ENCODE measurements around the gene UPK3B. TPM values are rescaled to one million over a fixed set of nuclear protein-coding genes. Genes with fewer than 3 reads are reported as not detected.
"Not testable (repeated sequence)": the region's sequence is repeated elsewhere in the genome, so short reads cannot be mapped to it uniquely, and the experiment has no call there.

Gene UPK3B
- total RNA-seq (2014; rRNA removed) = 3.0 and 10.7 TPM in 2 replicates
- percentile 46 among the genes with signal in this experiment for Bru-seq, nascent RNA
- BruChase-seq, experiment 1, labeled RNA remaining after a 6-hour chase = percentile 44 among the genes with signal in this experiment
- percentile 41 among the genes with signal in this experiment for BruChase-seq, experiment 2, labeled RNA remaining after a 2-hour chase
- long read RNA-seq, partial matches to known transcripts = 1 of 1 reads
- long read RNA-seq, other reads (novel, unspliced or antisense) = 0 of 1 reads

GRCh38 chr7:76509931-76510877, at the start of gene UPK3B:
UPK3B (plus strand) TSS chr7:76510552; CDS start chr7:76510653, 101 bp downstream.
- no TSS peak for BruUV-seq (replicated peaks)
- peak; percentile 7 for ATAC-seq
- ChIA-PET CTCF (no interaction called here), POLR2A (ENCODE audit: unreplicated experiment) (no interaction called here)
- Histone ChIP-seq H4K20me1 (ENCODE audit: low read length) (no peaks in the 10 kb centered on the region), H3K9me3 (ENCODE audit: low read length) (no peaks in the 10 kb centered on the region), H3K36me3 (ENCODE audit: low read depth, low read length) (no peaks in the 10 kb centered on the region), H3K9me2 (replicated peaks; ENCODE audit: low read length) (no peaks in the 10 kb centered on the region), H3K79me2 (ENCODE audit: low read length) (no peaks in the 10 kb centered on the region), H3F3A (ENCODE audit: low read length, unreplicated experiment) (no peaks in the 10 kb centered on the region), H3K27ac (ENCODE audit: low read length) (peak within 1 kb of the TSS; percentile 20; the same call in 1 of the 2 replicates), H2AFZ (ENCODE audit: low read length) (no peak within 1 kb of the TSS), H3K27me3 (ENCODE audit: low read length) (no peaks in the 10 kb centered on the region), H3K4me1 (ENCODE audit: insufficient read depth, low read length) (peaks cover 19% of the 10 kb centered on the region), H3K4me2 (ENCODE audit: low read length) (0 out of 2 replicates have a peak within 1 kb of the TSS, but pooled peaks have one; percentile 10), H3K4me3 (ENCODE audit: low read length) (no peak within 1 kb of the TSS), H3K9ac (ENCODE audit: low read length) (no peak within 1 kb of the TSS)
- TF ChIP-seq EZH2 (IDR thresholded peaks at IDR 0.05; ENCODE audit: low read length, unreplicated experiment) = no peak
- TF ChIP-seq EZH2phosphoT487 (IDR thresholded peaks at IDR 0.05; ENCODE audit: borderline replicate concordance, low read length) = no peak
- TF ChIP-seq CTCF (conservative IDR thresholded peaks at IDR 0.05; ENCODE audit: low read depth, low read length) = no peak
- intact Hi-C loops (cut with micrococcal nuclease) = no loop called here
- DNase-seq = peak; percentile 33

GRCh38 chr7:76460767-76461166, 49.6 kb upstream of the UPK3B start:
- H3K27me3 ChIP-seq (ENCODE audit: low read length); H3K79me2 ChIP-seq (ENCODE audit: low read length); ATAC-seq; H3K9me3 ChIP-seq (ENCODE audit: low read length); H3K9me2 ChIP-seq (replicated peaks; ENCODE audit: low read length); DNase-seq; BruUV-seq (replicated peaks); POLR2A ChIA-PET (ENCODE audit: unreplicated experiment); H3K4me3 ChIP-seq (ENCODE audit: low read length); H3F3A ChIP-seq (ENCODE audit: low read length, unreplicated experiment); H3K27ac ChIP-seq (ENCODE audit: low read length); H4K20me1 ChIP-seq (ENCODE audit: low read length); intact Hi-C loops (cut with micrococcal nuclease); H3K4me1 ChIP-seq (ENCODE audit: insufficient read depth, low read length); H2AFZ ChIP-seq (ENCODE audit: low read length); H3K36me3 ChIP-seq (ENCODE audit: low read depth, low read length); CTCF ChIA-PET; H3K9ac ChIP-seq (ENCODE audit: low read length); H3K4me2 ChIP-seq (ENCODE audit: low read length): not testable (repeated sequence)

GRCh38 chr7:76461464-76462101, 48.8 kb upstream of the UPK3B start, which contains the start of gene DTX2:
DTX2 (plus strand) TSS chr7:76461709; CDS start chr7:76480510, 18,801 bp downstream.
- DNase-seq; H3K27ac ChIP-seq (ENCODE audit: low read length); H3K4me1 ChIP-seq (ENCODE audit: insufficient read depth, low read length); H3K9me2 ChIP-seq (replicated peaks; ENCODE audit: low read length); CTCF ChIA-PET; H3F3A ChIP-seq (ENCODE audit: low read length, unreplicated experiment); POLR2A ChIA-PET (ENCODE audit: unreplicated experiment); intact Hi-C loops (cut with micrococcal nuclease); H3K79me2 ChIP-seq (ENCODE audit: low read length); H3K27me3 ChIP-seq (ENCODE audit: low read length); BruUV-seq (replicated peaks); H4K20me1 ChIP-seq (ENCODE audit: low read length); H3K4me2 ChIP-seq (ENCODE audit: low read length); H3K9me3 ChIP-seq (ENCODE audit: low read length); H3K36me3 ChIP-seq (ENCODE audit: low read depth, low read length); H2AFZ ChIP-seq (ENCODE audit: low read length); H3K9ac ChIP-seq (ENCODE audit: low read length): not testable (repeated sequence)
- H3K4me3 ChIP-seq (ENCODE audit: low read length) = peak within 1 kb of the TSS; percentile 56
- peak; percentile 87 for ATAC-seq

GRCh38 chr7:76462271-76462882, 48.0 kb upstream of the UPK3B start:
- H3K27ac ChIP-seq (ENCODE audit: low read length); H3K9ac ChIP-seq (ENCODE audit: low read length); intact Hi-C loops (cut with micrococcal nuclease); H3K79me2 ChIP-seq (ENCODE audit: low read length); H3K4me3 ChIP-seq (ENCODE audit: low read length); CTCF ChIA-PET; H3F3A ChIP-seq (ENCODE audit: low read length, unreplicated experiment); POLR2A ChIA-PET (ENCODE audit: unreplicated experiment); H2AFZ ChIP-seq (ENCODE audit: low read length); H3K27me3 ChIP-seq (ENCODE audit: low read length); H4K20me1 ChIP-seq (ENCODE audit: low read length); H3K9me2 ChIP-seq (replicated peaks; ENCODE audit: low read length); H3K4me2 ChIP-seq (ENCODE audit: low read length); DNase-seq; H3K9me3 ChIP-seq (ENCODE audit: low read length); H3K36me3 ChIP-seq (ENCODE audit: low read depth, low read length); H3K4me1 ChIP-seq (ENCODE audit: insufficient read depth, low read length): not testable (repeated sequence)
- BruUV-seq (replicated peaks) = TSS peak; percentile 68
- peak; percentile 37 for ATAC-seq

- H2AFZ ChIP-seq (ENCODE audit: low read length); H3F3A ChIP-seq (ENCODE audit: low read length, unreplicated experiment); H3K27ac ChIP-seq (ENCODE audit: low read length); POLR2A ChIA-PET (ENCODE audit: unreplicated experiment); H3K36me3 ChIP-seq (ENCODE audit: low read depth, low read length); DNase-seq; H4K20me1 ChIP-seq (ENCODE audit: low read length); H3K4me1 ChIP-seq (ENCODE audit: insufficient read depth, low read length); H3K79me2 ChIP-seq (ENCODE audit: low read length); H3K9me2 ChIP-seq (replicated peaks; ENCODE audit: low read length); H3K27me3 ChIP-seq (ENCODE audit: low read length); H3K9me3 ChIP-seq (ENCODE audit: low read length); H3K4me3 ChIP-seq (ENCODE audit: low read length); CTCF ChIA-PET; H3K9ac ChIP-seq (ENCODE audit: low read length); ATAC-seq; H3K4me2 ChIP-seq (ENCODE audit: low read length); BruUV-seq (replicated peaks); intact Hi-C loops (cut with micrococcal nuclease): not testable (repeated sequence)
Measured at GRCh38 chr7:76464959-76465358, 45.4 kb upstream of the UPK3B start.
